8988T (cell line): ENCODE results near the gene CIDEC.
A peak's percentile ranks its signal among the peaks of the same experiment; 100 is the strongest.
"Not testable (repeated sequence)": the region's sequence is repeated elsewhere in the genome, so short reads cannot be mapped to it uniquely, and the experiment has no call there.

Source experiments
- DNase-seq: peaks from one replicate; pipeline ENCODE4 v3.0.0; 2011

Gene CIDEC

DNA sequence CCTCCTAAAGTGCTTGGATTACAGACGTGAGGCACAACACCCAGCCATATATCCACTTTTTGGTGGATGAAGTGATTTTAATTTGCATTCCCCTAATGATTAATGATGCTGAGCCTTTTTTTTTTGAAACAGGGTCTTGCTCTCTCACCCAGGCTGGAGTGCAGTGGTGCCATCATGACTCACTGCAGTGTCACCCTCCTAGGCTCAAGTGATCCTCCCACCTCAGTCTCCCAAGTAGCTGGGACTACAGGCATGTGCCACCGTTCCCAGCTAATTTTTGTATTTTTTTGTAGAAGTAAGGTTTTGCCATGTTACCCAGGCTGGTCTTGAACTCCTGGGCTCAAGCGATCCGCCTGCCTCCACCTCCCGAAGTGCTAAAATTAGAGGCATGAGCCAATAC is 8.0 kb downstream of the CIDEC start:
- not testable (repeated sequence) for DNase-seq

DNA sequence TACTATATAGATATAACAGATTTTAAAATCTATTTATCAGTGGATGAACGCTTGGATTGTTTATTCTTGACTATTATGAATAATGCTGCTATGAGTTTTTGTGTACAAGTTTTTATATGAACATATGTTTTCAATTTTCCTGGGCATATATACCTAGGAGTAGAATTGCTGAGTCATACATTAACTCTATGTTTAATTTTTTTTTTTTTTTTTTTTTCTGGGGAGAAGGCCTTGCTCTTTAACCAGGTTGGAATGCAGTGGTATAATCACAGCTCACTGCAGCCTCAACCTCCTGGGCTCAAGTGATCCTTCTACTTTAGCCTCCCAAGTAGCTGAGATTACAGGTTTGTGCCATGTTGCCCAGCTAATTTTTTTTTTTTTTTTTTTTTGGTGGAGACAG is 9.1 kb downstream of the CIDEC start:
- DNase-seq, result no peak

DNA sequence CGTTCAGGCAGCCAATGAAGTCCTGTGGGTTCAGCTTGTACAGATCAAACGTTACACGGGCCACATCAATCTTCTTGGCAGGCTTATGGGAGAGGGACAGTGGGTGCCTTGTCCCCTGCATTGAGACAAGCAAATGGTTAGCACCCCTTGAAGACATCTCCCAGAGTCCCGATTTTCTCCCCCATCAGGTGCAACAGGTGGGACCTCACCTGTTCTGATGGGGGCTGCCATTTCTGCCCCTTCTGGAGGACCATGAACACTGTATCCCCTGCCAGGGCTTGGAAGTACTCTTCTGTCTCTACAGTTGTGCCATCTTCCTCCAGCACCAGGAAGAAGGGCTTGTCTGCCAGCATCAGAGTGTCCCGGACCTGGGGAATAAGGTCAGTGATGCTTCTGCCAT is 10.1 kb downstream of the CIDEC start:
- no peak for DNase-seq

DNA sequence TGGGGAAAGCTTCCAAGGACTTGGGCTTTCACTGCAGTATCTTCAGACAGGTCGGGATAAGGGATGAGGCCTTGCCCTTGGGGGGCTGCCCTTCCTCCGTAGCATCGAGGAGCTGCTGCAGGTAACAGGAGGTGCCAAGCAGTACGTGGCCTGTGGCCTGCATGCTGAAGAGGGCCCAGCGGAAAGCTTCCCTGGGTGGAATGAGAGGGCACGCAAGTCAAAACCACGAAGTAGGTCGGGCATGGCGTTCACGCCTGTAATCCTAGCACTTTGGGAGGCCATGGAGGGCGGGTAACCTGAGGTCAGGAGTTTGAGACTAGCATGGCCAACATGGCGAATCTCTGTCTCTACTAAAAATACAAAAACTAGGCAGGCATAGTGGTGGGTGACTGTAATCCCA is 12.9 kb downstream of the CIDEC start:
- no peak for DNase-seq

DNA sequence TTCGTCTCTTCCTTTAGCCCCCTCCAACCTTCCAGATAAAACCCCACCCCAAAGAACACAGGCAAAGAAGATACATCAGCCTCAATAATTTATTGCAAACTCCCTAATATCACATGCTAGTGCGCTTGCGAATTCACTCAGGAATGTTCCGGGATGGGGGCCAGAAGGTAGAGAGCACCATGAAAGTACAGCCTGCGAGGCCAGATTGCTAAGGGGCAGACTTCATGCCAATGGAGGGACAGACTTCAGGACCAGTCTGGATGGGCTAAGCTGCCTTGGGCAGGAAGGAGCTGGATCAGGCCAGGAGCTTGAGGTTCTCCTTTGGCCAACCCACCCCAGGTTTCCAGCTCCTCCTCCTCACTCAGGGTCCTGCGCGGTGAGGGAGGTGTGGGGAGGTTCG is 13.4 kb downstream of the CIDEC start:
- no peak for DNase-seq

DNA sequence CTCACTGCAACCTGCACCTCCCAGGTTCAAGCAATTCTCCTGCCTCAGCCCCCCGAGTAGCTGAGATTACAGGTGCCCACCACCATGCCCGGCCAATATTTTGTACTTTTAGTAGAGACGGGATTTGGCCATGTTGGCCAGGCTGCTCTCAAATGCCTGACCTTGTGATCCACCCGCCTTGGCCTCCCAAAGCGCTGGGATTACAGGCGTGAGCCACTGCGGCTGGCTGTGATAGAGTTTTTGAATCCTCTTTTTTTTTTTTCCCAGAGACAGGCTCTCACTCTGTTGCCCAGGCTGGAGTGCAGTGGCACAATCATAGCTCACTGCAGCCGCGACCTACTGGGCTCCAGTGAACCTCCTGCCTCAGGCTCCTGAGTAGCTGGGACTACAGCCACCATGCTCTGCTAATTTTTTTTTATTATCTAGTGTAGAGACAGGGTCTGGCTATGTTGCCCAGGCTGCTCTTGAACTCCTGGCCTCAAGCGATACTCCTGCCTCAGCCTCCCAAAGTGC is 14.9 kb downstream of the CIDEC start:
- not testable (repeated sequence) for DNase-seq

DNA sequence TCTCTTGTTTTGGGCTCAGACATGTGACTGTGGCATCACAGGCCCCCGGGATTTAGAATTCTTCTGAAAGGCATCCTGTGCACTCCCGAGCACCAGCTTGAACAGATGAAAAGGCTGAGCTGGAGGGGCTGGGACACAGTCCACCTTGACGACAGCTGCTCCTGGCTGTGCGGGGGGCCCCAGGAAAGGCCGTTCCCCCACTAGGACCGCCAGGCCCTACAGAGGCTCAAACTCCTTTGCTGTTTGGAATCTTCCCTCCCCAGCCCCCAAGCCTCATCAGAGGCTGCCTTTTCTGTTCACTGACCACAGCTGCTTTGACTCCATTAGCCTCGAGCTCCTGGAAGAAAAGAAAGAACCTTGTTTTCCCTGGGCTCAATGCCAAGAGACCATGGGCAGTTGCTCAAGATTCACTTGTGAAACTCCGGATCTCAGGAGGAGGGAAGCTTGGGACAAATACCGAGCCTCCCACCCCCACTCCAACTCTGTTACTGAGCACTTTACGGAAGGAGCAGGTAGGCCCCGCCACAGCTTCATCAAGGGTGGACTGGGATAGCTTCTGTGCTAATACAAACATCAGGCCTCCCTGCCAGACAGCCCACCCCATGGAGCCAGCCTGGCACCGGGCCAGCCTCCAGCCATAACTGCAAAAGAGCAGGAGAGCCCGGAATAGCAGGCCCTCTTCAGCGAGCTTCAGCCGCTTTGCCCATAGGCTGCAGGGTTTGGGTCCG is 15.7 kb downstream of the CIDEC start:
- no peak for DNase-seq

DNA sequence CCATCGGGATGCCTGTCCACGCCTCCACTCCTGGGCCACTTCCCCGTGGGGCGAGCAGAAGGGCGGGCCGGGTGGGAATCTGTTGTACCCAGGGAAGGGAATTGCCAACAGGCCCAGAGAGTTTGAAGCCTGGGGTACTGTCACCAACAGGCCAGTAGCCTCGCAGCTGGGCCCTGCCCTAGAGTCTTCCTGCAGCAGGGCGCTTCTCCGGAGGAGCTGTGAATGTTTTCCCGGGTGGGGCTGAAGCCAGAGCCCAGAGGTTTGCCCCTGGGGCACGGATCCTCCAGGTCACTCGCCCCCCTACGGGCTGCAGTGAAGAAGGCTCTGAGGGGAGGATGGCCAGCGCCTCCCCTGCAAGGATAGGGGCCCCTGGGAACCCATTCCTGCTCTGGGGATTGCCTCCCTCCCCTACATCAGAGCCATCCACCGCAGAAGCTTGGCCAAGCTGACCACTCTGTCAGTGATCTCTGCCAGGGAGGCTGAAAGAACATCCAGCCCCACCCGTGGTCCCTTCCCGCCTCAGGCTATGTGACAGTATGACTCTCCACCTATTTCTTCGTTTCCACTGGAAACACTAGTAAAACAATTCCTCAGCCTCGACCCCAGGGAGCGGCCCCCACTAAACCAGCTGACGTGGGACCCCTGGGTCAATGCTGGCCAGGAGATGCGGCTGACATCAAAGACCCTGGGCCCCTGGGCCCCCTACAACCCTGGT is 16.8 kb downstream of the CIDEC start:
- DNase-seq, result no peak

DNA sequence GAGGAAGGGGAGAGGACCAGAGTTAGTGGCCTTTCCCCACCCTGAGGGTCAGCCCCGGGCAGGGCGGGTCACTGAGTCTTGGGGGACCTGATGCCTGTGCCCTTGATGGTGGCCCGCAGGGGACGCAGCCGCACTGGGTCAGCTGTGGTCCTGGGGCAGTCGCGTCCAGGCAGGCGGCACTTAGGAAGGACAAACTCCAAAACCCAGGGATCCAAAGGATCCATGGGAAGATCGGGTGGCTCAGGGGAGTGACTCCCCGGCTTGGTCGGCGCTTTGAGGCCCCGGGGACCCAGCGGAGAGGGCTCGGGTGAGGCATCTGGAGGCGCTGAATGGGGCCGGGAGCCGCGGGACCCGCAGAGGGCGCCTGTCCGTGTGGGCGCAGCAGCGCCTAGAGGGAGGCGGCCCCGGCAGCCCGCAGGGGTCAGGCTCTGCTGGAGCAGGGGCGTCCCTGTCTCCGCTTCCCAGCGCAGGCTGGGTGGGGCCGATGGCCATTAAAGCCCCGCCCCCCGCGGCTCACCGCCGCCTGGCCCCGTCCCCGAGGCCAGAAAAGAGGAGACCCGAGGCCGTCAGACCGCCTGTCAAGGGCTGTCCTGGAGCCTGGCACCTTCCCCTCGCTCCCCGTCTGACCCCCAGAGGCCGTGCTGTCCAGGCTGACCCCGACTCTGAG is 17.5 kb downstream of the CIDEC start:
- DNase-seq, result peak; percentile 88

DNA sequence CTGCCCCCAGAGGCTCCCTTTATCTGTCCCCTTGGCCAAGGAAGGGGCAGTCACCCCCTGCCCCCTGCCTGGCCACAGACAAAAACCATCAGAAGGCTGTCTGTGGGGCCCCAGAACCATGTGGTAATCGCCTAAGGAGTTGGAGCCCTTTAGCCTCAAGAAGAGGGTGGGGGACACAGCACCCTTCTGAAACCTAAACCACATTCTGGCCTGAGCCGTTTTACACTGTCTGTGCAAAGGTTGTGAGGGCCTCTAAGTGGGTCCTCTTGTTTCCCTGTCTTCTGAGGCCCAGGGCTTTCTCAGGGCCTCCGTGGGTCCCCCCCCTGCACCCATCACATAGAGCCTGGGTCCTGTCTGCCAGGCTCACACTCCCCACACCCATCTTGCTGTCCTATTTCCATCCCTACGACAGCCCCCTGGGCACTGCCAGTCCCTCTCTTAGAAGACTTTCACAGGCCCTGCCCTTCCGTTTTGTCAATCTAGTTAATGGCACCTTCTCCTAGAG is 18.4 kb downstream of the CIDEC start:
- DNase-seq, result no peak

DNA sequence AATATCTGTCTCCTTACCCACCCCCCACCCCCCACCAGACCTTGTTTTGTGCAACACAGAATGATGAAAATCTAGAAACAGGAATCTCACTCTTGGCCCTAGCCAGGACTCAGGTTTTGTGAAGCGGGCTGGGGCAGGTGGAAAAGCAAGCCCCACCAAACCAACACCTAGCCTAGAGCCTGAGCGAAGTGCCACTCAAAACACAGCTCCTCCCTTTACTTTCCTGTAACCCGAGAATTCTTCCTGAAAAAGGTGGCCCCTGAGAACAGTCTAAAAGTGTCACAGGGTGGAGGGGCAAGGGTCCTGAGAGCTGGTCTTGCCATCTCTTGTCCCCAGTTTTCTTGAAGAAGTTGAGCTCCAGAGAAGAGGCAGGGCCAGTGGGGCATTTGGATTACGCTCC is 18.9 kb downstream of the CIDEC start:
- DNase-seq, result no peak

DNA sequence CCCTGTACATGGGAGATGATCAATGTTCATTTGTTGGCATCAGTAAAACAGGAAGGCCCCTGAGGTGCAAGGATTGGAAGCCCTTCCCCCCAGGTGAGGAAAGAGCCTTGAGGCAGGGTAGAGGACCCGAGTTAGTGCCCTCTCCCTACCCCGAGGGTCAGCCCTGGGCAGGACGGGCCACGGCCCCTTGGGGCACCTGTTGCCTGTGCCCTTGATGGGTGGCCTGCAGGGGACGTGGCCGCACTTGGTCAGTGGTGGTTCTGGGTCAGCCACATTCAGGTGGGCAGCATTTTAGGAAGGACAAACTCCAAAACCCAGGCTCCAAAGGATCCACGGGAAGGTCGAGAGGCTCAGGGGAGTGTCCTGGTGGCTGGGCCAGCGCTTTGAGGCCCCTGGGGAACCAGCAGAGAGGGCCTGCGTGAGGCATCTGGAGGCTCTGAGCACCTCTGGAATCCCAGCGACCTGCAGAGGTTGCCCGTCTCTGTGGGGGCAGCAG is 20.5 kb downstream of the CIDEC start:
- no peak for DNase-seq

DNA sequence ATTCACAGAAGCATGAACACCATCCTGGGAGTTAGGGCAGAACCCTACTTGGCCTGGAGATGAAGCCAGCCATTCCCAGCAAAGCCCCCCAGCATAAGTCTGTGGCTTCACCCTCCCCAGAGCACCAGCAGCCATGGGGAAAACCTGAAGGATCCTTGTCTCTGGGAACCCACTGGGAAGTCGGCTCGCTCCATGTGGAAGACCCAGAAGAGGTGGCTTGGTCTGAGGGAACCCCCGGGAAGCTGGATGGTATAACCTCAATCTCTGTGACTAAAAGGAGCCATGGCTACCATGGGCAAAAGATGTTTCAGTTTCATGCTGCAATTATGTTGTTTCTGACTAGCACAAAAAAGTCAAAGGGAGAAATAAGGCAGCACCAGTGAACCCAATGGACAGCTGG is 24.5 kb downstream of the CIDEC start:
- no peak for DNase-seq

DNA sequence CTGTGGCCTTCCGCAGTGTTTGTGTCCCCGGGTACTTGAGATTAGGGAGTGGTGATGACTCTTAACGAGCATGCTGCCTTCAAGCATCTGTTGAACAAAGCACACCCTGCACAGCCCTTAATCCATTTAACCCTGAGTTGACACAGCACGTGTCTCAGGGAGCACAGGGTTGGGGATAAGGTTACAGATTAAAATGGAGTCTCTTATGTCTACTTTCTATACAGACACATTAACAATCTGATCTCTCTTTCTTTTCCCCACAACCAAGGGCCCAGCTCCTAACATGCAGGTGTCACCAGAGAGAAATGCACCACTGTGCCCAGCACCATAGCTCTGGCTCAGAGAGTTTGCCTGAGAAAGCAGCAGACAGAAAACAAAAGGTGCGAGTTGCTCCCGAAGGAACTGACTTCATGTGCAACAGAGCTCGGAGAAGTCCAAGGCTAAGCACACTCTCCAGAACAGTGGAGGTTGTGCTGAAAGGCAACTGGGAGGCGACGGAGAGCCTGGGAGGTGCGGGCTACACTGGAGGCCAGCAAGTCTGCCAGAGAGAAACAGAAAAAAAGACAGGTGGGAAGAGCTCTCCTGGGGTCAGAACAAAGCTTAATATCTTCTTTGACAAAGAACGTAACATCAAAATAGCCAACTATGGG is 25.6 kb downstream of the CIDEC start:
- DNase-seq, result not testable (repeated sequence)

DNA sequence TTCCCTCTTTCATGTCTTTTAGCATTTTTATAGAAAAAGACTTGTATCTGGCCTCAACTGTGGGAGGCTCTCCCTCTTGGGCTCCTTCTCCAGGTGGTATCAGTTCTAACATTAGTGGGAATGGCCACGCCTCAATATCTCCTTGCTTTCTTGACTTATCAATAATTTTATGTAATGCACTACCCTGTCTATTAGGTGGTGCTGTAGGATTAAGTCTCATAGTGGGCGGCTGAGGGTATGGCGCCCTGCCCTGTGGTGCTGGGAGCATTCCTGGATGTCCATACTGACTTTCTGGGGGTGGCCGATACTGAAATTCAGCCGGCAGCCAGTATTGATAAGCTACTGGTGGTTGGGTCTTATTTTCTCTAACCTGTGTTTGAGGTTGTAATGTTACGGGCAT is 27.5 kb downstream of the CIDEC start:
- no peak for DNase-seq

DNA sequence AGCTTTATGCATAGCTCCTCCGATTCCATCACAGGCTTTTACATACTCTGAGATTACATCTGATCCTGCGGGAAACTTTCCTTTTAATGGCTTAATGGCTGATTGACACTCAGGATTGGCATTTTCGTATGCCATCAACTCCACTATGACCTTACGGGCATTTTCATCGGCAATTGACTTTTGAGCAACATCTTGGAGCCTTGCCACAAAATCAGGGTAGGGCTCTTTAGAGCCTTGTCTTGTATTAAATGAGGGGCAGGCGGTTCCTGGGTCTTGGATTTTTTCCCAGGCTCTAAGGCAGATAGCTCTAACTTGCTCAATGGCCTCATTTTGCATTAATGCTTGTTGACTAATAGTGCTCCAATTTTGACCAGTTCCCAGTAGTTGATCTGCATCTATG is 28.1 kb downstream of the CIDEC start:
- DNase-seq, result not testable (repeated sequence)

DNA sequence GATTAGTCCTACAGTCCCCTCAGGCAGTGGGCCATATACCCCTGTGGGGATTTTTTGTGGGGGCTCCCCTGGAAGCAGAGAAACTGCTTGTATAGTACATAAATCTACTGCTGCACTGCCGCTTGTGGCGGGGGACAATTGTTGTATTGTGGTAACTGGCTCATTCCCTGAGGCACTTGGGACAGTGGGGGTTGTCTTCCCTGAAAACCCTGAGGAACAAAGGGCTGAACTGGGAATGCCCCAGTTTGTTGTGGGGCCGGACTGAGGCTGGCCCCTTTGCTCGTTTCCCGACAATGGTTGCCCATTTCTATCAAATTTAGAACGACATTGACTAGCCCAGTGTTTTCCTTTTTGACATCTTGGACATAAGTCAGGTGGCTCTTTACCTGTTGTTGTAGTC is 28.7 kb downstream of the CIDEC start:
- not testable (repeated sequence) for DNase-seq

DNA sequence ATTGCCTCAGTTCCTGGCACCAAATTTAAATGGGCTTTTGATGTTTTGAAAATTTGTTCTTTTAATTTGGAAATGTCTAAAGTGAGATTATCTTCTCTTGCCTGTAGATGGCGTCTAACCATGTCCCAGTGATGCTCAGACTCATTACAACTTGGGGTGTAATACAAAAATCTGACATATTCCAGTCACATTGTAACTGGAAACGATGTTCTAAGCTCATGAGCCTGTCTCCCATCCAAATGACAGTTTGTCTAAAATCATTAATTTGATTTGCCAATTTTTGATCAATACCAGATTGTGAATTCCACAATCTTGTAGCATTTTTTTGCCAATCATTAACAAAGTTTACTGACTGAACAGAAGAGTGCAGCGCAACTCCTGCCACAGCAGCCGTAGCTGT is 31.2 kb downstream of the CIDEC start:
- DNase-seq, result not testable (repeated sequence)

DNA sequence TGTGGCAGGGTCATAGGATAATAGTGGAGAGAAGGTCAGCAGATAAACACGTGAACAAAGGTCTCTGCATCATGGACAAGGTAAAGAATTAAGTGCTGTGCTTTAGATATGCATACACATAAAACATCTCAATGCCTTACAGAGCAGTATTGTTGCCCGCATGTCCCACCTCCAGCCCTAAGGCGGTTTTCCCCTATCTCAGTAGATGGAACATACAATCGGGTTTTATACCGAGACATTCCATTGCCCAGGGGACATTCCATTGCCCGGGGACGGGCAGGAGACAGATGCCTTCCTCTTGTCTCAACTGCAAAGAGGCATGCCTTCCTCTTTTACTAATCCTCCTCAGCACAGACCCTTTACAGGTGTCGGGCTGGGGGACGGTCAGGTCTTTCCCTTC is 32.2 kb downstream of the CIDEC start:
- not testable (repeated sequence) for DNase-seq

DNA sequence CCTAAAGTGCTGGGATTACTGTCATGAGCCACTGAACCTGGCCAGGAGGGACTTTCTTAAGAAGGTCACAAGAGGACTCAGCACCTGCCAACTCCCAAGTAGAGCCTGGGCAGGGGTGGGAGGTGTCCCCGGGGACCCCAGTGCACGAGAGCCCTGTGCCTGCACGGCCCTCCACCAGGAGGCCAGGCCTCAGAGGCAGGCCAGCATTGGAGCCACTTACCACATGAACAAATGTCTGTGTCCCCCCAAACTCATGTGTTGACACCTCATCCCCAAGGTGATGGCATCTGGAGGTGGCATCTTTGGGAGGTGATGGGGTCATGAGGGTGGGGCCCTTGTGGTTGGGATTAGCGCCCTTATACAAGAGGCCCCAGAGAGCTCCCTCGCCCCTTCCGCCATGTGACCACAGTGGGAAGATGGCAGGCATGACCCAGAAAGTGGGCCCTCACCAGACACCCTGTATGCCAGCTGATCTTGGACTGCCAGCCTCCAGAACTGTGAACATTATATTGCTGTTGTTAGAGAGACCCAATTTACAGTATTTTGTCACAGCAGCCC is 33.0 kb downstream of the CIDEC start:
- DNase-seq, result no peak

DNA sequence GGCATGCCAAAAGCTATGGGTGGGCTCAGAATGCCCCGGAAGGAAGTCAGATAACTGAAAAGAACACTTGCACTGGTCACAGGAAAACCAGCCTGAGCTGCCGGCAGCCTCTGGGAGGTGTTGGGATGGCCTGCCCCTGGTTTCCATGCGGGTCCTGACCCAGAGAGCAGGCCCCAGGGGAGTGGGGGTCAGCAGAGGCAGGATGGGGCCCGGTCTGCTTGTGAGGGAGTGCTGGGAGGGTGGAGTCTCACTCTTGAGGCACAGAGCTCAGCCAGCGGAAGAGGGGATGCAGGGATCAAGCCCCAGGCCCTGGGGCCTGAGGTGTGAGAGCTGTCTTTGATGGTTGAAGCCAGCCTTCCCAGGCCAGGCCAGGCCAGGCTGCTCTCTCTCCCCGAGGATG is 33.8 kb downstream of the CIDEC start:
- no peak for DNase-seq

DNA sequence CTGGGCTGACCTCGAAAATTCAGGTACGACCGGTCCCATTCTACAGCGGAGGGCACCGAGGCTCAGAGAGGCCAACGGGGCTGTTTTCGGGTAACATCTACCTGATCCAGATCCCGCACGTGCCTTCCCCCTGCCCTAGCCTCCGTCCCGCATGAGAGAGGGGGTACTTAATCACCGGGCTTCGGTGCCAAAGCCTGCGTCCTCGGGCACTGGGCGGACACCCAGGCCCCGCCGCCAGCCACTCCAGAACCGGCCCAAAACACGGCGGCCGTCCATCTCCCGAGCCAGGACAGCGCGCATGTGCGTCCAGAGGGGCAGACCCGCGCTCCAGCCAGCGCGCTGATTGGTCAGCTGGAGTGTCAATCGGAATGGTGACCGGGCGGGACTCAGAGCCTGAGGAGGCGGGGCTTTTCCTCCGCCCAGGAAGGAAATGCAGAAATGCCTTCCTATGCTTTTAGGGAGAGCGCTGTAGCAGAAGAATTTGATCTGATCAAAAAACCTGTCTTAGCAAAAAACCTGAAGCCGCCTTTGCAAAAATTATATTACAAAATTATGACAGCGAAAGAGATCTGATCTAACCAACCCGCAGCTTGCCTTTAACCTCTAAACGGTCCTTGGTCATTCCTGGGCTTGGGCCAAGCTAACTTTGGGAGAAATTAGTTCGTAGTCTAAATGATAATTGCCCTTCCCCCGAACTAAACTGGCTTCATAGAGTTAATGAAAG is 36.2 kb downstream of the CIDEC start, which contains the start of gene RPUSD3:
RPUSD3 (minus strand) TSS at position 294 of the 724 bp plus-strand sequence; CDS start at position 276, 18 bp downstream.
- peak; percentile 96 for DNase-seq
